Right atrium auricular region (tissue), 2 donors: ENCODE results near the gene SULT1E1. TPM values are rescaled to one million over a fixed set of nuclear protein-coding genes. Genes with fewer than 3 reads are reported as not detected.
"Not testable (repeated sequence)": the region's sequence is repeated elsewhere in the genome, so short reads cannot be mapped to it uniquely, and the experiment has no call there.

Experiments
- DNase-seq: peaks from one replicate; pipeline ENCODE4 v3.0.0-alpha.2; 2019; ENCODE audit warnings: low spot score
- H3K27ac ChIP-seq, 2 donors: fragments of 200-600 bp; sonication (generic); 1 replicate in 1 of 2; 2 replicates in 1 of 2; pipeline ENCODE4 v1.5.1; 2016 to 2019
- H3K27me3 ChIP-seq, 2 donors: fragments of 200-600 bp; sonication (generic); one replicate each; pipeline versions ENCODE4 v1.5.1 to v1.6.0; 2017 to 2019
- H3K36me3 ChIP-seq: fragments of 200-600 bp; sonication (generic); one replicate; pipeline ENCODE4 v1.5.1; 2016
- H3K4me1 ChIP-seq, 2 donors: fragments of 200-600 bp; sonication (generic); one replicate each; pipeline versions ENCODE4 v1.5.1 to v1.6.0; 2017 to 2019
- H3K4me3 ChIP-seq, 2 donors: fragments of 200-600 bp; sonication (generic); 1 replicate in 1 of 2; 2 replicates in 1 of 2; pipeline ENCODE4 v1.5.1; 2017 to 2019; ENCODE audit warnings: mild to moderate bottlenecking in 1 of 2, moderate library complexity in 1 of 2
- H3K9me3 ChIP-seq, 2 donors: fragments of 200-600 bp; sonication (generic); one replicate each; pipeline ENCODE4 v1.5.1; 2019
- CTCF ChIP-seq, 2 donors: fragments of 200-600 bp; sonication (generic); IDR thresholded peaks; one replicate each; pipeline ENCODE4 v1.5.1; 2019; ENCODE audit warnings: antibody characterized with exemption in 2 of 2
- total RNA-seq, 2 donors: library from RNA; depleted of rRNA; stranded (reverse); fragments of >200 nt; gene quantifications; one replicate each; pipeline ENCODE4 v1.1.0, GENCODE V29; 2016

The SULT1E1 gene
- total RNA-seq, 2 donors from 2014 or later: not detected

GRCh38 chr4:69828828-69829227 is 31.1 kb downstream of the SULT1E1 start:
- H3K9me3 ChIP-seq: no peaks in the 10 kb centered on the region
- no peaks in the 10 kb centered on the region for H3K4me1 ChIP-seq
- H3K27me3 ChIP-seq: no peaks in the 10 kb centered on the region
- H3K27ac ChIP-seq: no peak overlapping the region
- no peak for DNase-seq
- no peak for TF ChIP-seq CTCF (IDR thresholded peaks at IDR 0.05)
- H3K36me3 ChIP-seq: no peaks in the 10 kb centered on the region
- H3K4me3 ChIP-seq: no peak overlapping the region

DNA sequence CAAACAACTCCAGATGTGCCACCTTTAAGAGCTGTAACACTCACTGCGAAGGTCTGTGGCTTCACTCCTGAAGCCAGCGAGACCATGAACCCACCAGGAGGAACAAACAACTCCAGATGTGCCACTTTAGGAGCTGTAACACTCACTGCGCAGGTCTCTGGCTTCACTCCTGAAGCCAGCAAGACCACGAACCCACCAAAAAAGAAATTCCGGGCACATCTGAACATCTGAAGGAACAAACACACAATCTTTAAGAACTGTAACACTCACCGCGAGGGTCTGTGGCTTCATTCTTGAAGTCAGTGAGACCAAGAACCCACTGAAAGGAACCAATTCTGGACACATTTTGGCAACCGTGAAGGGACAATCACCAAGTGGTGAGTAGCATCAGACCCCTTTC is 34.9 kb downstream of the SULT1E1 start:
- H3K36me3 ChIP-seq, H3K4me1 ChIP-seq, H3K27ac ChIP-seq, H3K27me3 ChIP-seq, H3K4me3 ChIP-seq, DNase-seq, H3K9me3 ChIP-seq: not testable (repeated sequence)

DNA sequence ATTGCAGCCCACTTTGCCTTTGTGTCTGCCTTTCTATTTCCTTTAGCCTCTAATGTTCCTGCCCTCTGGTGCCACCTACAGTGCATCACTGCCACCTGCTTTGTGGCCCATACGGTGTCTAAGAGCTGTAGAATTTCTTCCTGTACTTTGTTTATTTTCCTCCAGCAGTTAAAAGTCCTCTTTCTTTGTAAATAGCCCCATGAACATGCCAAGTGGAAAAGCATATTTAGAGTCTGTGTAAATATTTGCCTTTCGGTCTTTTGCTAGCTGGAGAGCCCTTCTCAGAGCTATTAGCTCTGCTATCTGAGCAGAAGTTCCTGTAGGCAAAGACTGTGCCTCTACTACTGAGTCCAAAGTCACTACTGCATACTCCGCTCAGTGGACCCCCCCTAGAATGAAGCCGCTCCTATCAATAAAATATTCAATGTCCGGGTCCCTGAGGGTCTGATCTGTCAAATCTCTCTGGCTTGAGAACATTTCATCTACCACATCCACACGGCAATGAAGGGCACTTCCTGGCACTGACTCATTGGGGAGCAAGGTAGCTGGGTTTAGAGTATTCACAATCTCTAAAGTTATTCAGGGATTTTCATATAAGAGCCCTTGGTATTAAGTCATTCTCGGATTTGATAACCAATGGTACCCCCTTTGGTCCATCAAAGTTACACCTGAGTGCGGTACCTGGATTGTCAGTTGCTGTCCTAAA is 36.3 kb downstream of the SULT1E1 start:
- Histone ChIP-seq H3K27ac (no peak overlapping the region), H3K36me3 (no peaks in the 10 kb centered on the region), H3K9me3 (no peaks in the 10 kb centered on the region), H3K27me3 (no peaks in the 10 kb centered on the region), H3K4me1 (no peaks in the 10 kb centered on the region), H3K4me3 (no peak overlapping the region)
- no peak for DNase-seq
- no peak for TF ChIP-seq CTCF (IDR thresholded peaks at IDR 0.05)

- H3K36me3 ChIP-seq: no peaks in the 10 kb centered on the region
- no peaks in the 10 kb centered on the region for H3K27me3 ChIP-seq
- no peaks in the 10 kb centered on the region for H3K9me3 ChIP-seq
- no peak overlapping the region for H3K27ac ChIP-seq
- no peaks in the 10 kb centered on the region for H3K4me1 ChIP-seq
- H3K4me3 ChIP-seq: no peak overlapping the region
- TF ChIP-seq CTCF (IDR thresholded peaks at IDR 0.05): no peak
- no peak for DNase-seq
These were observed 36.9 kb downstream of the SULT1E1 start for GRCh38 chr4:69823048-69823447.

DNA sequence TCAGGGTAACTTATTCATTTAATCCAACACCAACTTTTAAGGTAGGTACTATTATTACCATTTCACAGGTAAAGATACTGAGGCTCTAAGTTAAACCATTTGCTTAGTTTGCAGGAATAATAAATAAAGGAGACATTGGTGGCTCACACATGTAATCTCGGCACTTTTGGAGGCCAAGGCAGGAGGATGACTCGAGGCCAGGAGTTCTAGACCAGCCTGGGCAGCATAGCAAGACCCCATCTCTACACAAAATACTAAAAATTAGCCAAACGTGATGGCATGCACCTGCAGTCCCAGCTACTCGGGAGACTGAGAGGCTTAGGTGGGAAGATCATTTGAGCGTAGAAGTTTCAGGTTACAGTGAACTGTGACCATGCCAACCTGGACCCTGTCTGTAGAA is 37.7 kb downstream of the SULT1E1 start:
- TF ChIP-seq CTCF (IDR thresholded peaks at IDR 0.05): no peak
- Histone ChIP-seq H3K36me3 (no peaks in the 10 kb centered on the region), H3K27me3 (no peaks in the 10 kb centered on the region), H3K4me1 (no peaks in the 10 kb centered on the region), H3K9me3 (no peaks in the 10 kb centered on the region), H3K4me3 (no peak overlapping the region), H3K27ac (no peak overlapping the region)
- DNase-seq: no peak

GRCh38 chr4:69818060-69818639 is 41.8 kb downstream of the SULT1E1 start:
- Histone ChIP-seq H3K4me3 (no peak overlapping the region), H3K36me3 (no peaks in the 10 kb centered on the region), H3K27ac (no peak overlapping the region), H3K4me1 (no peaks in the 10 kb centered on the region), H3K9me3 (no peaks in the 10 kb centered on the region), H3K27me3 (no peaks in the 10 kb centered on the region)
- no peak for TF ChIP-seq CTCF (IDR thresholded peaks at IDR 0.05)
- DNase-seq: no peak
